ENCODE measurements around the gene TRIM46. TPM values are rescaled to one million over a fixed set of nuclear protein-coding genes. Genes with fewer than 3 reads are reported as not detected.

Gene TRIM46
- polyA plus RNA-seq, 3 donors: 0.13 TPM; not detected in 2

DNA sequence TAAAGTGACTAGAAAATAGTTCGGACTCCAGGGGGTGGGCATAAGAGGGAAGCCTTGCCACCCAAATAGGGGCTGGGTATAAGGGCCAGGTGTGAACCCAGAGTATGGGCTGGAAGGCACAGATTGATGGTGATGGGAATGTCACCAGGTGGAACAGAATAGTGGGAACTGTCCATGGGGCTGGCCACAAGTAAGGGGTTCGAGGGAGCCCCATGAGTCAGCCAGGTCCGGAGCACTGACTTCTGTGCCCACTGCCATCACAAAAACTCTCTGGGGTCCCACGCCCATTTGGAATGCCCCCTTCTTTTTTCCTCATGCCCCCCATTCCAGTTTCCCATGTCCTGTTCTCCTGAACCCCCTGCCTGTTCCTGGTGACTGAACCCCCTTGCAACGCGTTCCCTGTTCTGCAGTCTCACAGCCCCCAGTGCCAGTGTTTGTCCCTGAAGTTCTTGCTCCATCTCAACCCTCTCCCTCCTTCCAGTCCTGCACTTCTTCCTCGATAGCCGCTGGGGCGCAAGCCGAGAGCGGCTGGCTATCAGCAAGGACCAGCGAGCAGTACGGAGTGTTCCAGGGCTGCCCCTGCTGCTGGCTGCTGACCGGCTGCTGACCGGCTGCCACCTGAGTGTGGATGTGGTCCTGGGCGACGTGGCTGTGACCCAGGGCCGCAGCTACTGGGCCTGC, 7.9 kb downstream of the TRIM46 start:
- no peak overlapping the region for H2AFZ ChIP-seq (ENCODE audit: insufficient read depth, low read depth, low read length, poor library complexity, severe bottlenecking)
- no peaks in the 10 kb centered on the region for H3K79me2 ChIP-seq (ENCODE audit: insufficient read depth, low read length)
- Mint-ChIP-seq H3K4me3 (no peak overlapping the region), H3K36me3 (no peaks in the 10 kb centered on the region), H3K4me1 (peaks cover 34% of the 10 kb centered on the region), H3K27ac (peak overlapping the region in 1 of 7 donors; percentile 58), H3K9me3 (no peaks in the 10 kb centered on the region), H3K27me3 (ENCODE audit: low read depth in 3 of 3) (peaks cover 2 to 9% (median 4%) of the 10 kb centered on the region in 3 donors)
- no peak overlapping the region for H3K4me3 ChIP-seq (replicated peaks in 1 of 3; ENCODE audit: low read depth in 2 of 3, low read length in 3 of 3)
- no peaks in the 10 kb centered on the region for H3K36me3 ChIP-seq (replicated peaks in 1 of 2; ENCODE audit: control insufficient read depth in 1 of 2, insufficient read depth in 2 of 2, low read length in 2 of 2)
- H3K9ac ChIP-seq (ENCODE audit: insufficient read depth, low read length, poor library complexity, severe bottlenecking): no peak overlapping the region
- peaks cover 30 to 35% of the 10 kb centered on the region in 2 donors for H3K4me1 ChIP-seq (ENCODE audit: control insufficient read depth in 1 of 2, insufficient read depth in 2 of 2, low read length in 2 of 2)
- intact Hi-C loops (cut with micrococcal nuclease): no loop called here
- no peaks in the 10 kb centered on the region for H3K9me3 ChIP-seq (replicated peaks in 1 of 2; ENCODE audit: control insufficient read depth in 1 of 2, insufficient read depth in 1 of 2, low read length in 2 of 2)
- no peak overlapping the region for H3K27ac ChIP-seq (ENCODE audit: low read depth in 1 of 2, low read length in 2 of 2)
- WGBS (ENCODE audit: insufficient coverage): 99% methylated on average over 18 of the region's 18 CpGs
- no peaks in the 10 kb centered on the region for H3K27me3 ChIP-seq (ENCODE audit: control insufficient read depth in 2 of 2, insufficient read depth in 2 of 2, low read length in 2 of 2)
- H3K4me2 ChIP-seq (replicated peaks; ENCODE audit: extremely low read depth, low read length, poor library complexity, severe bottlenecking): no peak overlapping the region
- TF ChIP-seq, protein P1, sequence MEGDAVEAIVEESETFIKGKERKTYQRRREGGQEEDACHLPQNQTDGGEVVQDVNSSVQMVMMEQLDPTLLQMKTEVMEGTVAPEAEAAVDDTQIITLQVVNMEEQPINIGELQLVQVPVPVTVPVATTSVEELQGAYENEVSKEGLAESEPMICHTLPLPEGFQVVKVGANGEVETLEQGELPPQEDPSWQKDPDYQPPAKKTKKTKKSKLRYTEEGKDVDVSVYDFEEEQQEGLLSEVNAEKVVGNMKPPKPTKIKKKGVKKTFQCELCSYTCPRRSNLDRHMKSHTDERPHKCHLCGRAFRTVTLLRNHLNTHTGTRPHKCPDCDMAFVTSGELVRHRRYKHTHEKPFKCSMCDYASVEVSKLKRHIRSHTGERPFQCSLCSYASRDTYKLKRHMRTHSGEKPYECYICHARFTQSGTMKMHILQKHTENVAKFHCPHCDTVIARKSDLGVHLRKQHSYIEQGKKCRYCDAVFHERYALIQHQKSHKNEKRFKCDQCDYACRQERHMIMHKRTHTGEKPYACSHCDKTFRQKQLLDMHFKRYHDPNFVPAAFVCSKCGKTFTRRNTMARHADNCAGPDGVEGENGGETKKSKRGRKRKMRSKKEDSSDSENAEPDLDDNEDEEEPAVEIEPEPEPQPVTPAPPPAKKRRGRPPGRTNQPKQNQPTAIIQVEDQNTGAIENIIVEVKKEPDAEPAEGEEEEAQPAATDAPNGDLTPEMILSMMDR (IDR thresholded peaks at IDR 0.05): no peak
- DNase-seq: no peak
- H4K20me1 ChIP-seq (ENCODE audit: insufficient read depth, low read length): no peaks in the 10 kb centered on the region

DNA sequence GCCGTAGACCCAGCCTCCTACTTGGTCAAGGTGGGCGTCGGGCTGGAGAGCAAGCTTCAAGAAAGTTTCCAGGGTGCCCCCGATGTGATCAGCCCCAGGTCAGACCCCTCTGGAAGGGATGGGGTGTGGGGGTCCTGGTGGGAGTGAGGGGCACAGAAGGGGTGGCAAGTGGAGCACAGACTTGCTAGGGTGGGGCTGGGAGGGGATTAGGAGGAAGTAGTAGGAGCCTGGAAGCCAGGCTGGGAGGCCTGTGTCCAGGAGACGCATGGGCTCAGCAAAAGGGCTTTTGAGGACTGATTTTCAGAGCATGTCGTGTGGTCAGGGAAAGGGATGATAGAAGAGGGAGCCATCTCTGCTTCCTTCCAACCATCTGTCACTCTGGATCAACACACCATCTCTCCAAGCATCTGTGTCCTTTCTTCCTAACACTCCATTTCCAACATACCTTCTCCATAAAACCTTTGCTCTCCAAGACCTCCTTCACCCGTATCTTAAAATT, 8.5 kb downstream of the TRIM46 start:
- no peak overlapping the region for H3K4me2 ChIP-seq (replicated peaks; ENCODE audit: extremely low read depth, low read length, poor library complexity, severe bottlenecking)
- Mint-ChIP-seq H3K27ac (peak overlapping the region in 2 of 7 donors; percentile 25 to 38), H3K27me3 (ENCODE audit: low read depth in 3 of 3) (peaks cover 2 to 12% (median 4%) of the 10 kb centered on the region in 3 donors), H3K36me3 (no peaks in the 10 kb centered on the region), H3K4me3 (no peak overlapping the region), H3K4me1 (peaks cover 29% of the 10 kb centered on the region), H3K9me3 (no peaks in the 10 kb centered on the region)
- no peak overlapping the region for H3K4me3 ChIP-seq (replicated peaks in 1 of 3; ENCODE audit: low read depth in 2 of 3, low read length in 3 of 3)
- no peak for DNase-seq
- TF ChIP-seq, protein P1 (IDR thresholded peaks at IDR 0.05): no peak
- no peaks in the 10 kb centered on the region for H3K9me3 ChIP-seq (replicated peaks in 1 of 2; ENCODE audit: control insufficient read depth in 1 of 2, insufficient read depth in 1 of 2, low read length in 2 of 2)
- no peak overlapping the region for H3K27ac ChIP-seq (ENCODE audit: low read depth in 1 of 2, low read length in 2 of 2)
- H3K79me2 ChIP-seq (ENCODE audit: insufficient read depth, low read length): no peaks in the 10 kb centered on the region
- no peaks in the 10 kb centered on the region for H4K20me1 ChIP-seq (ENCODE audit: insufficient read depth, low read length)
- 100% methylated on average over 5 of the region's 7 CpGs for WGBS (ENCODE audit: insufficient coverage)
- intact Hi-C loops (cut with micrococcal nuclease): no loop called here
- H3K27me3 ChIP-seq (ENCODE audit: control insufficient read depth in 2 of 2, insufficient read depth in 2 of 2, low read length in 2 of 2): no peaks in the 10 kb centered on the region
- no peaks in the 10 kb centered on the region for H3K36me3 ChIP-seq (replicated peaks in 1 of 2; ENCODE audit: control insufficient read depth in 1 of 2, insufficient read depth in 2 of 2, low read length in 2 of 2)
- H3K4me1 ChIP-seq (ENCODE audit: control insufficient read depth in 1 of 2, insufficient read depth in 2 of 2, low read length in 2 of 2): peaks cover 30 to 35% of the 10 kb centered on the region in 2 donors
- no peak overlapping the region for H2AFZ ChIP-seq (ENCODE audit: insufficient read depth, low read depth, low read length, poor library complexity, severe bottlenecking)
- H3K9ac ChIP-seq (ENCODE audit: insufficient read depth, low read length, poor library complexity, severe bottlenecking): no peak overlapping the region

Measured in CD14-positive monocyte (primary cell).